H1 (cell line): Measurements from ENCODE around the gene DZIP1L. TPM values are rescaled to one million over a fixed set of nuclear protein-coding genes. Genes with fewer than 3 reads are reported as not detected.
A peak's percentile ranks its signal among the peaks of the same experiment; 100 is the strongest.

Experiments
- CTCF ChIA-PET: fragments of 300-600 bp; sonication (Branson Sonifier 250); formaldehyde crosslinking; loops from one replicate; lab custom pipeline; 2021; ENCODE audit not compliant: partially characterized antibody; lab: Charles Lee
- POLR2A ChIA-PET: fragments of 300-600 bp; sonication (Branson Sonifier 250); formaldehyde crosslinking; loops from one replicate; lab custom pipeline; 2021; ENCODE audit warnings: inconsistent platforms; ENCODE audit not compliant: partially characterized antibody; lab: Charles Lee
- DNase-seq, 2 experiments: peaks; one replicate each; pipeline versions ENCODE4 v3.0.0 to v3.0.0-alpha.2; 2010 to 2022; ENCODE audit warnings: low spot score in 2 of 2, low read depth in 1 of 2, mixed read lengths in 1 of 2
- FAIRE-seq: peaks from 2 replicates; lab custom pipeline; 2011; peaks lifted over from hg19 to GRCh38; lab: Jason Lieb, UNC
- H2AFZ ChIP-seq: 2 replicates; pipeline ENCODE4 v1.8.1; 2012; ENCODE audit warnings: low read length, inconsistent platforms
- H2AK5ac ChIP-seq: 2 replicates; pipeline ENCODE4 v1.6.1; 2013; ENCODE audit warnings: low read depth, low read length
- H2BK120ac ChIP-seq: replicated peaks from 2 replicates; pipeline ENCODE3; 2013; ENCODE audit warnings: low read depth, low read length, inconsistent platforms
- H2BK12ac ChIP-seq: 2 replicates; pipeline ENCODE4 v1.6.1; 2013; ENCODE audit warnings: low read depth, low read length
- H2BK15ac ChIP-seq: 2 replicates; pipeline ENCODE4 v1.6.1; 2013; ENCODE audit warnings: low read length
- H2BK20ac ChIP-seq: 2 replicates; pipeline ENCODE4 v1.6.1; 2013; ENCODE audit warnings: low read length
- H2BK5ac ChIP-seq: 2 replicates; pipeline ENCODE4 v1.6.1; 2013; ENCODE audit warnings: low read depth, low read length
- H3K14ac ChIP-seq: 2 replicates; pipeline ENCODE4 v1.6.1; 2013; ENCODE audit warnings: inconsistent platforms; ENCODE audit not compliant: insufficient read length
- H3K18ac ChIP-seq: 2 replicates; pipeline ENCODE4 v1.6.1; 2013; ENCODE audit warnings: low read length; ENCODE audit errors: extremely low read depth
- H3K23ac ChIP-seq: 2 replicates; pipeline ENCODE4 v1.6.1; 2013; ENCODE audit warnings: inconsistent platforms; ENCODE audit not compliant: insufficient read length
- H3K23me2 ChIP-seq: 2 replicates; pipeline ENCODE4 v1.6.1; 2013; ENCODE audit warnings: low read depth, low read length
- H3K27ac ChIP-seq: 2 replicates; pipeline ENCODE4 v1.6.1; 2011; ENCODE audit warnings: low read depth, low read length, inconsistent platforms
- H3K27me3 ChIP-seq, 4 experiments: replicated peaks in 1 of 4; 1 replicate in 1 of 4; 2 replicates in 3 of 4; pipeline versions ENCODE4 v1.6.1 to v1.8.1; 2011 to 2013; ENCODE audit warnings: low read length in 3 of 4, mild to moderate bottlenecking in 3 of 4, inconsistent platforms in 2 of 4, mixed read lengths in 2 of 4, moderate library complexity in 1 of 4; ENCODE audit not compliant: control insufficient read depth in 3 of 4, insufficient read depth in 3 of 4; ENCODE audit errors: extremely low read depth in 1 of 4
- H3K36me3 ChIP-seq, 4 experiments: 2 replicates each; pipeline versions ENCODE4 v1.6.1 to v1.8.1; 2011 to 2013; ENCODE audit warnings: mild to moderate bottlenecking in 4 of 4, low read length in 3 of 4, moderate library complexity in 2 of 4, control low read depth in 1 of 4, inconsistent platforms in 1 of 4; ENCODE audit not compliant: insufficient read depth in 4 of 4, control insufficient read depth in 2 of 4
- H3K4ac ChIP-seq: replicated peaks from 2 replicates; pipeline ENCODE3; 2013; ENCODE audit warnings: low read length, low read depth, mixed read lengths, inconsistent platforms; ENCODE audit not compliant: insufficient read length
- H3K4me1 ChIP-seq, 4 experiments: replicated peaks in 1 of 4; 1 replicate in 1 of 4; 2 replicates in 3 of 4; pipeline versions ENCODE4 v1.6.1 to v1.8.1; 2011 to 2013; ENCODE audit warnings: low read length in 3 of 4, inconsistent platforms in 2 of 4, mixed read lengths in 1 of 4; ENCODE audit not compliant: insufficient read depth in 4 of 4, control insufficient read depth in 3 of 4
- H3K4me2 ChIP-seq, 2 experiments: 2 replicates each; pipeline versions ENCODE4 v1.6.1 to v1.8.1; 2011 to 2013; ENCODE audit warnings: low read depth in 2 of 2, low read length in 2 of 2, control low read depth in 1 of 2, inconsistent platforms in 1 of 2, mild to moderate bottlenecking in 1 of 2; ENCODE audit not compliant: insufficient read depth in 1 of 2
- H3K4me3 ChIP-seq, 4 experiments: fragments of 200-600, 300-600 bp in 1 of 4; sonication (generic), shearing (Covaris generic), sonication (Bioruptor Twin) in 1 of 4; 2 replicates each; pipeline versions ENCODE4 v1.5.1 to v1.8.1; 2011 to 2016; ENCODE audit warnings: low read length in 4 of 4, low read depth in 3 of 4, control low read depth in 2 of 4, inconsistent platforms in 2 of 4, mild to moderate bottlenecking in 2 of 4, mixed read lengths in 1 of 4, moderate library complexity in 1 of 4; ENCODE audit not compliant: insufficient read depth in 2 of 4; ENCODE audit errors: extremely low read depth in 1 of 4
- H3K56ac ChIP-seq: replicated peaks from 2 replicates; pipeline ENCODE3; 2013; ENCODE audit warnings: low read depth, mild to moderate bottlenecking, mixed read lengths, low read length, inconsistent platforms; ENCODE audit not compliant: insufficient read length
- H3K79me1 ChIP-seq: 2 replicates; pipeline ENCODE4 v1.6.1; 2013; ENCODE audit warnings: low read depth, low read length, control low read depth
- H3K79me2 ChIP-seq, 2 experiments: 2 replicates each; pipeline versions ENCODE4 v1.6.1 to v1.8.1; 2012 to 2013; ENCODE audit warnings: low read length in 2 of 2, mild to moderate bottlenecking in 2 of 2, inconsistent platforms in 1 of 2; ENCODE audit not compliant: insufficient read depth in 2 of 2, control insufficient read depth in 1 of 2
- H3K9ac ChIP-seq, 4 experiments: replicated peaks in 1 of 4; 1 replicate in 1 of 4; 2 replicates in 3 of 4; pipeline versions ENCODE4 v1.6.1 to v1.8.1; 2011 to 2013; ENCODE audit warnings: low read depth in 3 of 4, low read length in 3 of 4, control low read depth in 2 of 4, mild to moderate bottlenecking in 2 of 4, moderate library complexity in 2 of 4, inconsistent platforms in 1 of 4; ENCODE audit errors: extremely low read depth in 1 of 4
- H3K9me3 ChIP-seq, 2 experiments: 2 replicates each; pipeline versions ENCODE4 v1.6.1 to v1.8.1; 2012 to 2013; ENCODE audit warnings: mild to moderate bottlenecking in 2 of 2, moderate library complexity in 2 of 2, control low read depth in 1 of 2, inconsistent platforms in 1 of 2, low read depth in 1 of 2, low read length in 1 of 2, mixed read lengths in 1 of 2; ENCODE audit not compliant: insufficient read depth in 2 of 2
- H4K20me1 ChIP-seq, 2 experiments: replicated peaks in 1 of 2; 2 replicates each; pipeline versions ENCODE3 to v1.8.1; 2011 to 2013; ENCODE audit warnings: inconsistent platforms in 2 of 2, low read length in 2 of 2, mild to moderate bottlenecking in 1 of 2; ENCODE audit not compliant: insufficient read depth in 2 of 2, control insufficient read depth in 1 of 2
- H4K5ac ChIP-seq: 2 replicates; pipeline ENCODE4 v1.6.1; 2013; ENCODE audit warnings: low read length, low read depth, mixed read lengths, inconsistent platforms; ENCODE audit not compliant: insufficient read length
- H4K8ac ChIP-seq: 2 replicates; pipeline ENCODE4 v1.8.0; 2013; ENCODE audit warnings: mild to moderate bottlenecking, moderate library complexity, low read length, inconsistent platforms; ENCODE audit not compliant: insufficient read depth; ENCODE audit errors: extremely low read depth
- H4K91ac ChIP-seq: replicated peaks from 2 replicates; pipeline ENCODE3; 2013; ENCODE audit warnings: low read length, mixed read lengths, inconsistent platforms; ENCODE audit not compliant: insufficient read length
- CEBPB ChIP-seq: IDR thresholded peaks from 2 replicates; pipeline ENCODE4 v1.6.1; 2012; ENCODE audit warnings: low read depth, low read length
- RAD21 ChIP-seq, 2 experiments: IDR thresholded peaks in 1 of 2; conservative IDR thresholded peaks in 1 of 2; 2 replicates each; pipeline ENCODE4 v1.6.1; 2011; ENCODE audit warnings: low read depth in 2 of 2, low read length in 2 of 2, improper control_type of control experiment in 1 of 2, inconsistent platforms in 1 of 2, mild to moderate bottlenecking in 1 of 2, moderate library complexity in 1 of 2
- WGBS, 2 experiments: shearing (Covaris generic) in 1 of 2; methylation state at CpG; one replicate each; pipeline versions ENCODE4 v1.1.6 to v1.1.7; 2013 to 2015; ENCODE audit warnings: low lambda C conversion rate in 2 of 2, mixed read lengths in 2 of 2, inconsistent platforms in 1 of 2, low coverage in 1 of 2, missing lambda C conversion rate in 1 of 2; ENCODE audit not compliant: insufficient replicate concordance in 2 of 2, insufficient coverage in 1 of 2, insufficient read length in 1 of 2; ENCODE audit errors: extremely low coverage in 1 of 2, missing lambda C conversion rate in 1 of 2; 5-methylcytosine and 5-hydroxymethylcytosine counted together
- polyA plus RNA-seq, 7 experiments: library from polyadenylated mRNA; depleted of rRNA in 3 of 7; stranded (reverse) in 5 of 7; unstranded in 2 of 7; fragments of >200 nt in 5 of 7; fragments of 200-250 nt in 2 of 7; gene quantifications; 1 replicate in 5 of 7; 2 replicates in 1 of 7; 4 replicates in 1 of 7; pipeline versions ENCODE4 v1.2.1 to v1.2.3, GENCODE V29; 2011 to 2013; ENCODE audit warnings: missing spikeins in 2 of 7, mixed read lengths in 2 of 7
- total RNA-seq: library from RNA; stranded (reverse); fragmentation: NEBNext Ultra II Directional; extraction: Animal tissue kit (Norgen Biotek cat#: 25700); gene quantifications from 2 replicates; pipeline ENCODE4 v1.2.1, GENCODE V29; 2021

The DZIP1L gene
- total and polyA plus RNA-seq, 2 of the 8 experiments (the other 6 are each of a cell fraction or from before 2014, with no cell fraction given): 6.5 to 8.3 TPM

DNA sequence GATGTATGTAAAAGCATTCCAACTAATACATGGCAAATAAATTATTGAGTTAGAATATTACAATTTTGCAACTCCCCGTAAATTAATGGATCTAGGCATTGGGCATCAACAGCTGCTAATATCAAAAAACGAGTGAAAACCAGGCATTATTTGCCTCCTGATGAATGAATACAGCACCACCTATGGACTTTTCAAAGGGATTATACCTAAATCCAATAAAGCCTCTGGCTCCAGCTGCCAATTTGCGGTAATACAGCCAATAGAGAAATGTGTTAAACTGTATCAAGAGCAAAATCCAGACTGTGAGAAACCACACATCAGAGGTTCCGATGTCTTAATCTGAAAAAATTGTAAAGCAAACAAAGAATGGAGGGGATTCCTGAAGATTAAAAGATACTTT, 33.1 kb upstream of the DZIP1L start:
- Histone ChIP-seq H3K18ac (no peak overlapping the region), H3K14ac (no peak overlapping the region), H3K23me2 (no peaks in the 10 kb centered on the region), H3K4me3 (no peak overlapping the region), H2BK12ac (no peak overlapping the region), H3K36me3 (no peaks in the 10 kb centered on the region), H2BK20ac (no peak overlapping the region), H2BK5ac (no peak overlapping the region), H3K79me1 (no peaks in the 10 kb centered on the region), H3K4ac (no peak overlapping the region), H4K5ac (no peak overlapping the region), H3K9ac (no peak overlapping the region), H3K4me2 (no peak overlapping the region), H4K91ac (no peak overlapping the region), H3K27ac (no peak overlapping the region), H3K27me3 (no peaks in the 10 kb centered on the region), H2AFZ (no peak overlapping the region), H4K20me1 (no peaks in the 10 kb centered on the region), H2BK120ac (no peak overlapping the region), H4K8ac (no peak overlapping the region), H3K9me3 (no peaks in the 10 kb centered on the region), H3K79me2 (no peaks in the 10 kb centered on the region), H3K56ac (no peak overlapping the region), H3K4me1 (no peaks in the 10 kb centered on the region), H2AK5ac (no peak overlapping the region), H3K23ac (no peak overlapping the region), H2BK15ac (no peak overlapping the region)
- DNase-seq (no peak), FAIRE-seq (no peak)
- TF ChIP-seq RAD21 (IDR thresholded peaks at IDR 0.05 in 1 of 2, conservative IDR thresholded peaks at IDR 0.05 in 1 of 2; ENCODE audit: low read depth in 2 of 2, low read length in 2 of 2) (peak in 1 of 2 experiments; percentile 12; a peak in 1 of 4 replicates), CEBPB (no peak)
- CTCF ChIA-PET: interaction anchor here (1.1 to 1.5 kb wide), 3 partner anchors 10 to 116 kb away, joined by 3 read pairs; no protein-coding TSS in a partner anchor
- 77% methylated on average over 4 of the region's 4 CpGs; no CpG with 5 or more reads in 1 of the 2 experiments for WGBS, 2 experiments
- POLR2A ChIA-PET: interaction anchor here (1.1 kb wide), 1 partner anchor 19 kb away, joined by 3 read pairs; no protein-coding TSS in a partner anchor
